H9 (cell line): Measurements from ENCODE around the gene FLVCR2. TPM values are rescaled to one million over a fixed set of nuclear protein-coding genes. Genes with fewer than 3 reads are reported as not detected.

Source experiments
- DNase-seq: peaks from one replicate; pipeline ENCODE4 v3.0.0-alpha.2; 2017
- H2AFZ ChIP-seq: one replicate; pipeline ENCODE4 v1.6.1; 2013; ENCODE audit warnings: mild to moderate bottlenecking, low read length, control low read depth, moderate library complexity
- H2AK5ac ChIP-seq: 2 replicates; pipeline ENCODE4 v1.6.1; 2013; ENCODE audit warnings: low read length, control low read depth, mixed read lengths; ENCODE audit not compliant: insufficient read length
- H2BK120ac ChIP-seq: one replicate; pipeline ENCODE4 v1.6.1; 2013; ENCODE audit warnings: low read depth, mild to moderate bottlenecking, low read length, control low read depth, inconsistent platforms; ENCODE audit not compliant: poor library complexity, severe bottlenecking
- H2BK12ac ChIP-seq: 2 replicates; pipeline ENCODE4 v1.6.1; 2013; ENCODE audit warnings: low read length, control low read depth, mixed read lengths, low read depth; ENCODE audit not compliant: insufficient read length
- H2BK15ac ChIP-seq: 2 replicates; pipeline ENCODE4 v1.6.1; 2013; ENCODE audit warnings: low read depth, low read length, control low read depth
- H2BK20ac ChIP-seq: one replicate; pipeline ENCODE4 v1.6.1; 2013; ENCODE audit warnings: low read depth, mild to moderate bottlenecking, low read length, control low read depth, inconsistent platforms; ENCODE audit not compliant: poor library complexity, severe bottlenecking
- H2BK5ac ChIP-seq: 2 replicates; pipeline ENCODE4 v1.6.1; 2013; ENCODE audit warnings: low read length, control low read depth, mixed read lengths; ENCODE audit not compliant: insufficient read length
- H3K14ac ChIP-seq: 2 replicates; pipeline ENCODE4 v1.6.1; 2013; ENCODE audit warnings: low read length, control low read depth; ENCODE audit not compliant: insufficient read depth
- H3K18ac ChIP-seq: 2 replicates; pipeline ENCODE4 v1.6.1; 2013; ENCODE audit warnings: low read depth, mild to moderate bottlenecking, mixed read lengths, low read length, control low read depth; ENCODE audit not compliant: insufficient read length
- H3K23ac ChIP-seq: 2 replicates; pipeline ENCODE4 v1.6.1; 2013; ENCODE audit warnings: low read length, control low read depth, mixed read lengths, low read depth; ENCODE audit not compliant: insufficient read length
- H3K23me2 ChIP-seq: 2 replicates; pipeline ENCODE4 v1.6.1; 2013; ENCODE audit warnings: low read depth, mild to moderate bottlenecking, mixed read lengths, low read length, control low read depth; ENCODE audit not compliant: insufficient read length, poor library complexity, severe bottlenecking
- H3K27ac ChIP-seq: 2 replicates; pipeline ENCODE4 v1.5.1; 2013; ENCODE audit warnings: low read length, control low read depth, mixed read lengths, low read depth; ENCODE audit not compliant: insufficient read length
- H3K27me3 ChIP-seq: 2 replicates; pipeline ENCODE4 v1.6.1; 2013; ENCODE audit warnings: low read length, control low read depth, inconsistent platforms; ENCODE audit not compliant: insufficient read depth
- H3K4ac ChIP-seq: 2 replicates; pipeline ENCODE4 v1.6.1; 2013; ENCODE audit warnings: low read depth, mild to moderate bottlenecking, control low read depth, inconsistent platforms, low read length, moderate library complexity
- H3K4me1 ChIP-seq: 2 replicates; pipeline ENCODE4 v1.6.1; 2013; ENCODE audit warnings: low read length, control low read depth, inconsistent platforms; ENCODE audit not compliant: insufficient read depth
- H3K4me2 ChIP-seq: 2 replicates; pipeline ENCODE4 v1.6.1; 2013; ENCODE audit warnings: low read length, control low read depth, mixed read lengths; ENCODE audit not compliant: insufficient read length, insufficient read depth
- H3K56ac ChIP-seq: 2 replicates; pipeline ENCODE4 v1.6.1; 2013; ENCODE audit warnings: low read depth, mild to moderate bottlenecking, mixed read lengths, low read length, control low read depth; ENCODE audit not compliant: insufficient read length
- H3K79me1 ChIP-seq: 2 replicates; pipeline ENCODE4 v1.6.1; 2013; ENCODE audit warnings: low read depth, mild to moderate bottlenecking, moderate library complexity, low read length, control low read depth, inconsistent platforms; ENCODE audit not compliant: insufficient read depth, poor library complexity, severe bottlenecking
- H3K79me2 ChIP-seq: 2 replicates; pipeline ENCODE4 v1.6.1; 2013; ENCODE audit warnings: low read length, control low read depth, inconsistent platforms; ENCODE audit not compliant: insufficient read depth
- H3K9ac ChIP-seq: 2 replicates; pipeline ENCODE4 v1.6.1; 2013; ENCODE audit warnings: low read length, control low read depth, mixed read lengths; ENCODE audit not compliant: insufficient read length; ENCODE audit errors: extremely low read depth
- H3K9me3 ChIP-seq: one replicate; pipeline ENCODE4 v1.6.1; 2013; ENCODE audit warnings: low read depth, low read length, inconsistent platforms; ENCODE audit not compliant: control insufficient read depth
- H3T11ph ChIP-seq: one replicate; pipeline ENCODE4 v1.6.1; 2013; ENCODE audit warnings: mild to moderate bottlenecking, low read length, control low read depth, inconsistent platforms
- H4K20me1 ChIP-seq: one replicate; pipeline ENCODE4 v1.6.1; 2013; ENCODE audit not compliant: control insufficient read depth, insufficient read length, insufficient read depth
- H4K5ac ChIP-seq: 2 replicates; pipeline ENCODE4 v1.6.1; 2013; ENCODE audit warnings: low read depth, mild to moderate bottlenecking, mixed read lengths, low read length, control low read depth; ENCODE audit not compliant: insufficient read length
- H4K8ac ChIP-seq: replicated peaks from 2 replicates; pipeline ENCODE4 v1.6.1; 2013; ENCODE audit warnings: low read length, control low read depth, mixed read lengths, low read depth; ENCODE audit not compliant: insufficient read length
- H4K91ac ChIP-seq: 2 replicates; pipeline ENCODE4 v1.6.1; 2013; ENCODE audit warnings: low read depth, mild to moderate bottlenecking, moderate library complexity, mixed read lengths, low read length, control low read depth; ENCODE audit not compliant: insufficient read length
- H3K27ac Mint-ChIP-seq, 3 experiments: 2 replicates in 2 of 3; 3 replicates in 1 of 3; pipeline ENCODE4 v1.8.0; 2020 to 2021; ENCODE audit warnings: mixed read lengths in 3 of 3, mild to moderate bottlenecking in 1 of 3, moderate library complexity in 1 of 3
- H3K27me3 Mint-ChIP-seq: 2 replicates; pipeline ENCODE4 v1.8.0; 2021; ENCODE audit warnings: low read depth, mild to moderate bottlenecking, moderate library complexity, mixed read lengths
- H3K36me3 Mint-ChIP-seq, 3 experiments: 2 replicates in 2 of 3; 3 replicates in 1 of 3; pipeline ENCODE4 v1.8.0; 2020 to 2021; ENCODE audit warnings: low read depth in 3 of 3, mixed read lengths in 3 of 3; ENCODE audit not compliant: insufficient read depth in 1 of 3
- H3K4me1 Mint-ChIP-seq, 2 experiments: 2 replicates each; pipeline ENCODE4 v1.8.0; 2020; ENCODE audit warnings: mixed read lengths in 2 of 2
- H3K4me3 Mint-ChIP-seq, 2 experiments: 2 replicates in 1 of 2; 3 replicates in 1 of 2; pipeline ENCODE4 v1.8.0; 2020 to 2021; ENCODE audit warnings: mild to moderate bottlenecking in 2 of 2, mixed read lengths in 2 of 2, moderate library complexity in 1 of 2
- H3K9me3 Mint-ChIP-seq, 2 experiments: 2 replicates in 1 of 2; 3 replicates in 1 of 2; pipeline ENCODE4 v1.8.0; 2020; ENCODE audit warnings: mild to moderate bottlenecking in 2 of 2, mixed read lengths in 2 of 2, moderate library complexity in 1 of 2
- CTCF ChIP-seq: fragments of 200-600 bp; sonication (generic); conservative IDR thresholded peaks from 3 replicates; pipeline ENCODE4 v1.8.0; 2021; ENCODE audit warnings: antibody characterized with exemption, mild to moderate bottlenecking
- WGBS: extraction: QIAGEN DNeasy Blood & Tissue Kit; methylation state at CpG from one replicate; pipeline ENCODE4 v1.1.7; 2013; ENCODE audit warnings: missing lambda C conversion rate, low lambda C conversion rate, mixed read lengths; ENCODE audit not compliant: insufficient read length; ENCODE audit errors: extremely low coverage; 5-methylcytosine and 5-hydroxymethylcytosine counted together
- total RNA-seq: library from RNA; stranded (reverse); gene quantifications from 2 replicates; pipeline ENCODE4 v1.2.1, GENCODE V29; 2021

FLVCR2 gene
- total RNA-seq, 1 experiment from 2014 or later = 7.1 TPM

- Histone ChIP-seq H2BK15ac (no peak overlapping the region), H3K79me2 (no peaks in the 10 kb centered on the region), H4K8ac (no peak overlapping the region), H4K5ac (no peak overlapping the region), H3K4me2 (no peak overlapping the region), H3T11ph (no peak overlapping the region), H4K91ac (no peak overlapping the region), H3K14ac (no peak overlapping the region), H3K9ac (no peak overlapping the region), H3K9me3 (no peaks in the 10 kb centered on the region), H3K79me1 (no peaks in the 10 kb centered on the region), H2BK12ac (no peak overlapping the region), H2AK5ac (no peak overlapping the region), H3K56ac (no peak overlapping the region), H3K27me3 (no peaks in the 10 kb centered on the region), H2BK5ac (no peak overlapping the region), H2BK120ac (no peak overlapping the region), H3K23me2 (no peaks in the 10 kb centered on the region), H3K23ac (no peak overlapping the region), H3K27ac (no peak overlapping the region), H3K18ac (no peak overlapping the region), H3K4me1 (0 out of 2 replicates have a peak, but pooled peaks cover 3% of the 10 kb centered on the region), H2BK20ac (no peak overlapping the region), H3K4ac (no peak overlapping the region), H2AFZ (no peak overlapping the region), H4K20me1 (no peaks in the 10 kb centered on the region)
- Mint-ChIP-seq H3K27me3 (peaks cover 7% of the 10 kb centered on the region), H3K9me3 (peaks cover 0 to 10% of the 10 kb centered on the region in 2 experiments; a peak in 4 of 5 replicates), H3K4me1 (peaks cover 8 to 11% of the 10 kb centered on the region in 2 experiments), H3K27ac (no peak overlapping the region), H3K36me3 (peaks cover 0 to 5% (median 0%) of the 10 kb centered on the region in 3 experiments; a peak in 2 of 7 replicates), H3K4me3 (no peak overlapping the region)
- no CpG with 5 or more reads among the region's 4 CpGs for WGBS
- TF ChIP-seq CTCF = no peak
- DNase-seq = no peak
Measured at GRCh38 chr14:75553761-75554364, 24.6 kb upstream of the FLVCR2 start.
